Spleen (tissue), 11 donors: ENCODE results near the gene PSME1. TPM values are rescaled to one million over a fixed set of nuclear protein-coding genes. Genes with fewer than 3 reads are reported as not detected.

Source experiments
- DNase-seq: peaks from one replicate; pipeline ENCODE4 v3.0.0-alpha.2; 2020
- H3K27ac ChIP-seq, 8 donors: fragments of 200-600 bp; sonication (generic) in 7 of 8; 1 replicate in 4 of 8; 2 replicates in 4 of 8; pipeline versions ENCODE4 v1.5.0 to v1.8.0; 2016 to 2021; ENCODE audit warnings: inconsistent platforms in 4 of 8, mild to moderate bottlenecking in 4 of 8, moderate library complexity in 1 of 8
- H3K27me3 ChIP-seq, 7 donors: fragments of 200-600 bp; sonication (generic) in 6 of 7; replicated peaks in 1 of 7; 1 replicate in 4 of 7; 2 replicates in 3 of 7; pipeline versions ENCODE4 v1.5.0 to v1.8.0; 2016 to 2021; ENCODE audit warnings: inconsistent platforms in 3 of 7, mild to moderate bottlenecking in 1 of 7
- H3K36me3 ChIP-seq, 6 donors: fragments of 200-600 bp; sonication (generic) in 5 of 6; 1 replicate in 4 of 6; 2 replicates in 2 of 6; pipeline versions ENCODE4 v1.5.0 to v1.8.0; 2016 to 2021; ENCODE audit warnings: inconsistent platforms in 2 of 6
- H3K4me1 ChIP-seq, 6 donors: fragments of 200-600 bp; sonication (generic) in 5 of 6; 1 replicate in 3 of 6; 2 replicates in 3 of 6; pipeline versions ENCODE4 v1.5.0 to v1.8.0; 2016 to 2021; ENCODE audit warnings: inconsistent platforms in 3 of 6
- H3K4me3 ChIP-seq, 8 donors: fragments of 200-600 bp; sonication (generic) in 7 of 8; 1 replicate in 4 of 8; 2 replicates in 4 of 8; pipeline versions ENCODE4 v1.5.0 to v1.8.0; 2016 to 2021; ENCODE audit warnings: inconsistent platforms in 4 of 8, mild to moderate bottlenecking in 4 of 8, moderate library complexity in 2 of 8
- H3K9me3 ChIP-seq, 8 donors: fragments of 200-600 bp; sonication (generic) in 7 of 8; 1 replicate in 4 of 8; 2 replicates in 4 of 8; pipeline versions ENCODE4 v1.5.0 to v1.8.0; 2016 to 2021; ENCODE audit warnings: inconsistent platforms in 4 of 8
- CTCF ChIP-seq, 11 experiments: fragments of 200-600 bp in 7 of 11; fragments of 450-650 bp in 4 of 11; sonication (generic) in 4 of 11; IDR thresholded peaks in 8 of 11; conservative IDR thresholded peaks in 3 of 11; 1 replicate in 7 of 11; 2 replicates in 4 of 11; pipeline versions ENCODE4 v1.4.0 to v1.8.0; 2016 to 2021; ENCODE audit warnings: antibody characterized with exemption in 11 of 11, inconsistent platforms in 4 of 11, mild to moderate bottlenecking in 1 of 11
- POLR2A ChIP-seq, 3 donors: fragments of 450-650 bp; IDR thresholded peaks; one replicate each; pipeline ENCODE4 v1.5.1; 2017; ENCODE audit warnings: antibody characterized with exemption in 3 of 3, mild to moderate bottlenecking in 1 of 3
- POLR2AphosphoS5 ChIP-seq, 3 donors: sonication (generic); formaldehyde crosslinking; IDR thresholded peaks; one replicate each; pipeline ENCODE4 v1.5.1; 2017; ENCODE audit warnings: antibody characterized with exemption in 3 of 3
- WGBS, 5 donors: extraction: QIAGEN DNeasy Blood & Tissue Kit in 3 of 5; methylation state at CpG; one replicate each; pipeline versions ENCODE4 v1.1.5 to v1.1.7; 2013 to 2018; 5-methylcytosine and 5-hydroxymethylcytosine counted together
- intact Hi-C: fragments of 100-400 bp; cut with DNase I; formaldehyde crosslinking; loops from one replicate; pipeline ENCODE4 v1.15.0; 2023; ENCODE audit warnings: low total_unique reads
- polyA plus RNA-seq, 3 donors: library from polyadenylated mRNA; stranded (reverse); fragments of 200-250 nt; gene quantifications; one replicate each; pipeline ENCODE4 v1.2.1, GENCODE V29; 2013
- total RNA-seq, 7 donors: library from RNA; depleted of rRNA in 3 of 7; stranded (reverse); fragments of >200 nt in 3 of 7; fragmentation: NEBNext Ultra II Directional in 4 of 7; extraction: Animal tissue kit (Norgen Biotek cat#: 25700) in 4 of 7; gene quantifications; one replicate each; pipeline versions ENCODE4 v1.1.0 to v1.2.1, GENCODE V29; 2016 to 2021
- donor health status: healthy with polysubstance abuse.
- donor health status: DM: no; HTN: no; CAD: no; lungs with moderate emphysema.
- donor health status: DM: no; HTN: no; CAD: no.
- donor health status: Bipolar disorder and iron deficiency.
- donor health status: healthy.
- donor health status: DM: no; HTN: no; CAD: no.
- donor health status: DM: yes; HTN: yes; CAD: no.

Gene PSME1
- total and polyA plus RNA-seq, 10 donors = 157 to 441 (median 253) TPM

- peak overlapping the region in 4 of 8 donors; percentile 11 to 97 (median 82) for H3K4me3 ChIP-seq
- no peaks in the 10 kb centered on the region for H3K9me3 ChIP-seq
- DNase-seq = peak; percentile 69
- intact Hi-C loops = no loop called here
- H3K27me3 ChIP-seq = no peaks in the 10 kb centered on the region
- TF ChIP-seq POLR2A (IDR thresholded peaks at IDR 0.05) (no peak), POLR2AphosphoS5 (IDR thresholded peaks at IDR 0.05) (no peak), CTCF (IDR thresholded peaks at IDR 0.05 in 8 of 11, conservative IDR thresholded peaks at IDR 0.05 in 3 of 11) (no peak)
- peak overlapping the region in 5 of 8 donors; percentile 92 to 99 (median 97) for H3K27ac ChIP-seq
- H3K36me3 ChIP-seq = peaks cover 3 to 38% (median 25%) of the 10 kb centered on the region in 6 donors
- peaks cover 41 to 82% (median 63%) of the 10 kb centered on the region in 6 donors for H3K4me1 ChIP-seq
- WGBS, 5 donors = 86 to 94% (median 88%) methylated on average over 8 of the region's 8 CpGs
Observed at GRCh38 chr14:24137529-24138395, 1.8 kb downstream of the PSME1 start.

GRCh38 chr14:24138396-24139271 is 2.6 kb downstream of the PSME1 start:
- H3K36me3 ChIP-seq = peaks cover 3 to 47% (median 30%) of the 10 kb centered on the region in 6 donors
- 78 to 87% (median 84%) methylated on average over 13 of the region's 13 CpGs for WGBS, 5 donors
- no peak for TF ChIP-seq CTCF (IDR thresholded peaks at IDR 0.05 in 8 of 11, conservative IDR thresholded peaks at IDR 0.05 in 3 of 11)
- no peak for TF ChIP-seq POLR2A (IDR thresholded peaks at IDR 0.05)
- TF ChIP-seq POLR2AphosphoS5 (IDR thresholded peaks at IDR 0.05) = peak in 2 of 3 donors; percentile 30 to 53
- peak overlapping the region in 1 of 8 donors; percentile 97 for H3K4me3 ChIP-seq
- DNase-seq = peak; percentile 76
- intact Hi-C loops = no loop called here
- H3K27me3 ChIP-seq = no peaks in the 10 kb centered on the region
- H3K9me3 ChIP-seq = no peaks in the 10 kb centered on the region
- H3K4me1 ChIP-seq = peaks cover 41 to 84% (median 64%) of the 10 kb centered on the region in 6 donors
- H3K27ac ChIP-seq = peak overlapping the region in 5 of 8 donors; percentile 9 to 98 (median 96)

- Histone ChIP-seq H3K4me3 (peak overlapping the region in 2 of 8 donors; percentile 88 to 98), H3K27ac (peak overlapping the region in 5 of 8 donors; percentile 95 to 98 (median 96)), H3K9me3 (no peaks in the 10 kb centered on the region), H3K27me3 (no peaks in the 10 kb centered on the region), H3K4me1 (peaks cover 42 to 92% (median 67%) of the 10 kb centered on the region in 6 donors), H3K36me3 (peaks cover 3 to 55% (median 36%) of the 10 kb centered on the region in 6 donors)
- DNase-seq = peak; percentile 78
- WGBS, 5 donors = 73 to 89% (median 84%) methylated on average over 9 of the region's 9 CpGs
- TF ChIP-seq POLR2A (IDR thresholded peaks at IDR 0.05) (no peak), CTCF (IDR thresholded peaks at IDR 0.05 in 8 of 11, conservative IDR thresholded peaks at IDR 0.05 in 3 of 11) (no peak), POLR2AphosphoS5 (IDR thresholded peaks at IDR 0.05) (no peak)
- intact Hi-C loops = no loop called here
Observed at GRCh38 chr14:24139272-24139934, 3.4 kb downstream of the PSME1 start.
